GM19043 (cell line): Measurements from ENCODE around the gene MBTPS1.

Source experiments
- ATAC-seq: cut with Tn5 transposase; IDR thresholded peaks from one replicate; pipeline ENCODE4 v1.9.1; 2021; ENCODE audit warnings: low read depth; ENCODE audit not compliant: unreplicated experiment

MBTPS1 gene

GRCh38 chr16:84015399-84015798, 101.3 kb downstream of the MBTPS1 start:
- no peak for ATAC-seq

DNA sequence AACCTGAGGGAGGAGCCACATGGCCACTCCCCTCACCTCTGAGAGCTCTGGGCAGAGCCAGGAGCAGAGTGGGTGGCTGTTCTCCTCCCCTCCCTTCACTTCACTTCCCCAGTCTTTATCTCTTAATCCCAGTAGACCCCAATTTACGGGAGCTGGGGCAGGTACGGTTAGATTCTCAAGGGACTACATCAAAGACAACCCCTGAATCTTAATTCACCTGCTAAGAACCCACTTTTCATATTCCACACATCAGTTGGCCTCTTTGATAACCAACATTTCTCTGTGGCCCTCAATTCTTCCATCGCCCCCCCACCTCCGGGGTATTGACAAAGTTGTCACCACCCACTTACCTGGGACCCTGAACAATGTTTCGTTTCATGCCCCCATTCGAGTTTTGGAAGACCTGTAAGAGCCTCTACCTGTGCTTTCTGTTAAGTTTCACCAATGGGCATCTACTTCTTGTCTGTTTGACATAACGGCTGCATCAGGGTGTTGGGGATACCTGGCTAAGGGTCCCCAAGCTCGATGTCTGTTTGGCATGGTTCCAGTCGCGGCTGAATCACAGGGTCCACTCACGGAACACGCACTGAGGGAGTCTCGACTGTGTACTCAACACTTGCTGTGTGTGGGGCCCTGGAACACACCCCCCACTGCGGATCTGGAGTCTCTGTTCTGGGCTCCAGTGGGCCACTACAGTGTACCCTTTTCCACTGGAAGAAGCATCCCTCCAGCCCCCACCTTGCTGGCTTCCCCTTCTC, 102.0 kb downstream of the MBTPS1 start:
- ATAC-seq = no peak

GRCh38 chr16:84013787-84014569, 102.8 kb downstream of the MBTPS1 start:
- ATAC-seq = peak; percentile 80

- ATAC-seq = no peak
These were observed 107.5 kb downstream of the MBTPS1 start for GRCh38 chr16:84009282-84009681.

- no peak for ATAC-seq
These were observed 108.8 kb downstream of the MBTPS1 start for GRCh38 chr16:84007965-84008364.

DNA sequence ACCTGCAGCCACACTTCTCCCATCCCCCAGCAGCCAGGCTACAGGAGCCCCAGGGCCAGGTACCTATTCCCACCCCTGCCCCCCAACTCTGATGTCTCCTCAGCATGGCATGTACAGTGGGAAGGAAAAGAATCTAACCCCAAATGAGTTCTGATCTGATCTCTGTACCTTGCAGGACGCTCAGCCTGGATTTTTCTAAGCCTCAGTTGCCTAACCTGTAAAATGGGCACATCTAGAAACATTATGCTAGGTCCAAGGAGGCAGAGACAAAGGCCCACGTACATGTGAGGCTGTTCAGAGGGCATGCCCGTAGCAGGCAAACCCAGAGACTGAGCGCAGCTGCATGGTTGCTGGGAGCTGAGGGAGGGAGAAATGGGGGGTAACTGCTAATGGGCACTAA, 109.2 kb downstream of the MBTPS1 start:
- no peak for ATAC-seq

- ATAC-seq = no peak
These were observed 111.4 kb downstream of the MBTPS1 start for GRCh38 chr16:84005391-84005790.

DNA sequence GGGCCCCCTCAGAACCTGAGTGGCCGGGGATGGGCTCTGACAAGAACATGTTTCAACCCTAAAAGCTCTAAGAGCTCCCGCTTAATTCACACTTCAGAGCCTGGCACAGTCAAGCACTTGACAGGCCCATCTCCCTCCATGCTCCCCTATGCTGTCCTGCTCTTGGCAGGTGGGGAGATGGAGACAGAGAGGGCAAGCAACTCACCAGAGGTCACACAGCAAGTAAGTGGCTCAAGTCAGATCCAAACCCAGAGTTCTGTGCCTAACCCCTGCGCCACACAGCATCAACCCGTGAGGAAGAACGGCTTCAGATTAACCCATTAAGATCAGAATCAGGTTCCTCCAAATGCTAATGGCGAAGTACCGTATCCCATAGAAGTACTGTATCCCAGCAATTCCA, 112.3 kb downstream of the MBTPS1 start:
- no peak for ATAC-seq
